GM23338 (cell line): ENCODE data around the gene NRG3. TPM values are rescaled to one million over a fixed set of nuclear protein-coding genes. Genes with fewer than 3 reads are reported as not detected.

Experiments used
- ATAC-seq: fragments of 200-7000 bp; cut with Tn5 transposase; 3 replicates; pipeline ENCODE4 v1.9.1; 2020
- DNase-seq: peaks from one replicate; pipeline ENCODE4 v3.0.0-alpha.2; 2015; ENCODE audit warnings: low spot score
- H2AFZ ChIP-seq: fragments of 200-600 bp; sonication (generic); 2 replicates; pipeline ENCODE4 v1.8.0; 2016; ENCODE audit warnings: antibody characterized with exemption, mild to moderate bottlenecking, moderate library complexity
- H3F3A ChIP-seq: fragments of 200-600 bp; sonication (generic); replicated peaks from 2 replicates; pipeline ENCODE4 v1.8.0; 2017; ENCODE audit warnings: antibody characterized with exemption, mixed run types, low read depth
- H3K27ac ChIP-seq: fragments of 200-600 bp; sonication (generic); 2 replicates; pipeline ENCODE4 v1.6.1; 2016; ENCODE audit warnings: low read depth
- H3K27me3 ChIP-seq: fragments of 200-600 bp; sonication (generic); 2 replicates; pipeline ENCODE4 v1.8.0; 2016; ENCODE audit warnings: mild to moderate bottlenecking, mixed run types, moderate library complexity; ENCODE audit not compliant: insufficient read depth
- H3K36me3 ChIP-seq: fragments of 200-600 bp; sonication (generic); 2 replicates; pipeline ENCODE4 v1.8.0; 2016; ENCODE audit warnings: mild to moderate bottlenecking; ENCODE audit not compliant: insufficient read depth
- H3K4me1 ChIP-seq: fragments of 200-600 bp; sonication (generic); 2 replicates; pipeline ENCODE4 v1.8.0; 2016; ENCODE audit warnings: mild to moderate bottlenecking, moderate library complexity; ENCODE audit not compliant: insufficient read depth
- H3K4me2 ChIP-seq: fragments of 200-600 bp; sonication (generic); 2 replicates; pipeline ENCODE4 v1.7.1; 2017; ENCODE audit warnings: mixed run types
- H3K4me3 ChIP-seq: fragments of 200-600 bp; sonication (generic); 2 replicates; pipeline ENCODE4 v1.6.1; 2016; ENCODE audit warnings: mixed run types
- H3K79me2 ChIP-seq: fragments of 200-600 bp; sonication (generic); replicated peaks from 2 replicates; pipeline ENCODE4 v1.8.0; 2017; ENCODE audit warnings: mild to moderate bottlenecking; ENCODE audit not compliant: insufficient read depth
- H3K9me2 ChIP-seq: fragments of 200-600 bp; sonication (generic); 2 replicates; pipeline ENCODE4 v1.8.0; 2017; ENCODE audit not compliant: insufficient read depth
- H4K20me1 ChIP-seq: fragments of 200-600 bp; sonication (generic); replicated peaks from 2 replicates; pipeline ENCODE4 v1.8.0; 2017; ENCODE audit warnings: mild to moderate bottlenecking; ENCODE audit not compliant: insufficient read depth
- H3K27ac Mint-ChIP-seq: 2 replicates; pipeline ENCODE4 v1.8.0; 2020; ENCODE audit warnings: inconsistent platforms, mild to moderate bottlenecking, moderate library complexity, mixed read lengths
- H3K27me3 Mint-ChIP-seq: 3 replicates; pipeline ENCODE4 v1.8.0; 2022; ENCODE audit warnings: low read depth, mild to moderate bottlenecking, moderate library complexity, mixed read lengths, inconsistent platforms; ENCODE audit not compliant: insufficient read depth, poor library complexity
- H3K36me3 Mint-ChIP-seq: 3 replicates; pipeline ENCODE4 v1.8.0; 2021; ENCODE audit warnings: low read depth, mild to moderate bottlenecking, inconsistent platforms, moderate library complexity, mixed read lengths
- H3K4me1 Mint-ChIP-seq: 3 replicates; pipeline ENCODE4 v1.8.0; 2020; ENCODE audit warnings: mild to moderate bottlenecking, inconsistent platforms, mixed read lengths
- H3K4me3 Mint-ChIP-seq: 3 replicates; pipeline ENCODE4 v1.8.0; 2021; ENCODE audit warnings: moderate library complexity, mild to moderate bottlenecking, inconsistent platforms, mixed read lengths
- H3K9me3 Mint-ChIP-seq: 3 replicates; pipeline ENCODE4 v1.8.0; 2020; ENCODE audit warnings: moderate library complexity, mild to moderate bottlenecking, inconsistent platforms, mixed read lengths
- CREB1 ChIP-seq: fragments of 250-450 bp; sonication (Bioruptor Pico); IDR thresholded peaks from 2 replicates; pipeline ENCODE4 v1.5.0; 2020; ENCODE audit warnings: low read depth, mild to moderate bottlenecking, moderate library complexity
- CTCF ChIP-seq, 2 experiments: fragments of 200-600 bp in 1 of 2; sonication (generic) in 1 of 2; conservative IDR thresholded peaks; 2 replicates each; pipeline versions ENCODE4 v1.5.1 to v1.6.1; 2016 to 2017; ENCODE audit warnings: antibody characterized with exemption in 2 of 2, low read depth in 2 of 2, mild to moderate bottlenecking in 2 of 2, moderate library complexity in 1 of 2
- ETS1 ChIP-seq: IDR thresholded peaks from 2 replicates; pipeline ENCODE4 v1.6.1; 2016; ENCODE audit warnings: antibody characterized with exemption
- EZH2phosphoT487 ChIP-seq: fragments of 200-600 bp; sonication (generic); IDR thresholded peaks from one replicate; pipeline ENCODE4 v1.8.1; 2018; ENCODE audit warnings: antibody characterized with exemption; ENCODE audit not compliant: unreplicated experiment
- NANOG ChIP-seq: IDR thresholded peaks from 2 replicates; pipeline ENCODE4 v1.6.1; 2016; ENCODE audit warnings: antibody characterized with exemption, borderline replicate concordance
- REST ChIP-seq: IDR thresholded peaks from one replicate; pipeline ENCODE4 v1.6.1; 2018; ENCODE audit warnings: antibody characterized with exemption; ENCODE audit not compliant: unreplicated experiment
- ZNF114 ChIP-seq: fragments of 250-450 bp; sonication (Bioruptor Pico); IDR thresholded peaks from 2 replicates; pipeline ENCODE4 v1.5.0; 2020; ENCODE audit warnings: mild to moderate bottlenecking, moderate library complexity
- polyA plus RNA-seq: library from polyadenylated mRNA; unstranded; fragments of >200 nt; fragmentation: Nextera tagmentation; extraction: Ambion mirVana; gene quantifications from 2 replicates; pipeline ENCODE4 v1.2.1, GENCODE V29; 2016
- total RNA-seq: library from RNA; depleted of rRNA; stranded (reverse); fragments of >200 nt; shearing (Covaris generic); gene quantifications from 2 replicates; pipeline ENCODE4 v1.2.3, GENCODE V29; 2014

NRG3 gene
- total and polyA plus RNA-seq, 2 experiments from 2014 or later, result 1.9 to 3.9 TPM

- TF ChIP-seq ETS1, result no peak
Observed at GRCh38 chr10:82721831-82722230, 846.8 kb downstream of the NRG3 start (continued).

GRCh38 chr10:82722273-82722672 lies 847.3 kb downstream of the NRG3 start:
- H3K4me3 Mint-ChIP-seq, result no peak overlapping the region
- ATAC-seq, result no peak

GRCh38 chr10:82736305-82736704 lies 861.3 kb downstream of the NRG3 start:
- no peaks in the 10 kb centered on the region for H3K79me2 ChIP-seq
- no peak overlapping the region for H3K4me2 ChIP-seq
- H3K36me3 ChIP-seq, result no peaks in the 10 kb centered on the region
- Mint-ChIP-seq H3K36me3 (no peaks in the 10 kb centered on the region), H3K9me3 (no peaks in the 10 kb centered on the region; the same call in 2 of the 3 replicates), H3K4me1 (peaks cover 13% of the 10 kb centered on the region), H3K4me3 (no peak overlapping the region), H3K27me3 (peaks cover 1% of the 10 kb centered on the region), H3K27ac (no peak overlapping the region)
- H2AFZ ChIP-seq, result no peak overlapping the region
- no peaks in the 10 kb centered on the region for H4K20me1 ChIP-seq
- H3K4me3 ChIP-seq, result no peak overlapping the region
- DNase-seq, result no peak
- H3K27ac ChIP-seq, result no peak overlapping the region
- ATAC-seq, result no peak
- no peaks in the 10 kb centered on the region for H3F3A ChIP-seq
- H3K4me1 ChIP-seq, result no peaks in the 10 kb centered on the region
- H3K9me2 ChIP-seq, result no peaks in the 10 kb centered on the region
- no peaks in the 10 kb centered on the region for H3K27me3 ChIP-seq
- TF ChIP-seq REST (no peak), CREB1 (no peak), ZNF114 (no peak), CTCF (conservative IDR thresholded peaks at IDR 0.05; ENCODE audit: low read depth in 2 of 2) (no peak), ETS1 (no peak)

More at GRCh38 chr10:82722273-82722672, 847.3 kb downstream of the NRG3 start:
- H3K79me2 ChIP-seq, result no peaks in the 10 kb centered on the region
- Mint-ChIP-seq H3K9me3 (peaks cover 10% of the 10 kb centered on the region), H3K27me3 (no peaks in the 10 kb centered on the region), H3K4me1 (no peaks in the 10 kb centered on the region), H3K36me3 (peaks cover 8% of the 10 kb centered on the region), H3K27ac (no peak overlapping the region)
- H3K27ac ChIP-seq, result no peak overlapping the region
- H3F3A ChIP-seq, result no peaks in the 10 kb centered on the region
- H3K36me3 ChIP-seq, result no peaks in the 10 kb centered on the region
- H3K9me2 ChIP-seq, result no peaks in the 10 kb centered on the region
- no peaks in the 10 kb centered on the region for H4K20me1 ChIP-seq
- H2AFZ ChIP-seq, result no peak overlapping the region
- H3K4me1 ChIP-seq, result no peaks in the 10 kb centered on the region
- no peaks in the 10 kb centered on the region for H3K27me3 ChIP-seq
- H3K4me3 ChIP-seq, result no peak overlapping the region
- DNase-seq, result no peak
- TF ChIP-seq NANOG (no peak), REST (no peak), EZH2phosphoT487 (no peak), CREB1 (no peak)
- H3K4me2 ChIP-seq, result no peak overlapping the region
